ENCODE data around the gene SIK3. TPM values are rescaled to one million over a fixed set of nuclear protein-coding genes. Genes with fewer than 3 reads are reported as not detected.

The SIK3 gene
- total RNA-seq, 2 donors from 2014 or later: 26.2 to 77.6 TPM

- TF ChIP-seq CTCF (IDR thresholded peaks at IDR 0.05) (no peak), POLR2AphosphoS5 (IDR thresholded peaks at IDR 0.05) (no peak), POLR2A (IDR thresholded peaks at IDR 0.05) (no peak)
- intact Hi-C loops (cut with DNase I): no loop called here
- Histone ChIP-seq H3K36me3 (no peaks in the 10 kb centered on the region), H3K27me3 (replicated peaks; ENCODE audit: insufficient read depth) (no peaks in the 10 kb centered on the region), H3K27ac (no peak overlapping the region), H3K4me3 (no peak overlapping the region), H3K4me1 (replicated peaks) (no peaks in the 10 kb centered on the region), H3K9me3 (no peaks in the 10 kb centered on the region)
- 85% methylated on average over 4 of the region's 4 CpGs for WGBS
- no peak for DNase-seq (ENCODE audit: low spot score)
Measured at GRCh38 chr11:116962108-116962507, 136.1 kb downstream of the SIK3 start.

- DNase-seq (ENCODE audit: low spot score): no peak
- no peaks in the 10 kb centered on the region for H3K4me1 ChIP-seq (replicated peaks)
- no peak for TF ChIP-seq POLR2A (IDR thresholded peaks at IDR 0.05)
- no peak for TF ChIP-seq POLR2AphosphoS5 (IDR thresholded peaks at IDR 0.05)
- no peak for TF ChIP-seq CTCF (IDR thresholded peaks at IDR 0.05)
- no peak overlapping the region for H3K4me3 ChIP-seq
- no peaks in the 10 kb centered on the region for H3K36me3 ChIP-seq
- H3K9me3 ChIP-seq: no peaks in the 10 kb centered on the region
- intact Hi-C loops (cut with DNase I): no loop called here
- no peaks in the 10 kb centered on the region for H3K27me3 ChIP-seq (replicated peaks; ENCODE audit: insufficient read depth)
- H3K27ac ChIP-seq: no peak overlapping the region
- 75% methylated on average over 3 of the region's 3 CpGs for WGBS
Measured at GRCh38 chr11:116960930-116961329, 137.3 kb downstream of the SIK3 start.

- H3K4me3 ChIP-seq: no peak overlapping the region
- no peaks in the 10 kb centered on the region for H3K9me3 ChIP-seq
- H3K36me3 ChIP-seq: no peaks in the 10 kb centered on the region
- WGBS: 64% methylated on average over 3 of the region's 3 CpGs
- no peaks in the 10 kb centered on the region for H3K4me1 ChIP-seq (replicated peaks)
- no peak for DNase-seq (ENCODE audit: low spot score)
- no peak overlapping the region for H3K27ac ChIP-seq
- no peaks in the 10 kb centered on the region for H3K27me3 ChIP-seq (replicated peaks; ENCODE audit: insufficient read depth)
- intact Hi-C loops (cut with DNase I): no loop called here
- TF ChIP-seq CTCF (IDR thresholded peaks at IDR 0.05) (no peak), POLR2AphosphoS5 (IDR thresholded peaks at IDR 0.05) (no peak), POLR2A (IDR thresholded peaks at IDR 0.05) (no peak)
Measured at GRCh38 chr11:116958246-116958645, 140.0 kb downstream of the SIK3 start.

GRCh38 chr11:116955949-116956348 lies 142.3 kb downstream of the SIK3 start:
- Histone ChIP-seq H3K27ac (no peak overlapping the region), H3K36me3 (no peaks in the 10 kb centered on the region), H3K27me3 (replicated peaks; ENCODE audit: insufficient read depth) (no peaks in the 10 kb centered on the region), H3K4me1 (replicated peaks) (no peaks in the 10 kb centered on the region), H3K9me3 (no peaks in the 10 kb centered on the region), H3K4me3 (no peak overlapping the region)
- 54% methylated on average over 4 of the region's 4 CpGs for WGBS
- TF ChIP-seq CTCF (IDR thresholded peaks at IDR 0.05) (no peak), POLR2A (IDR thresholded peaks at IDR 0.05) (no peak)
- no peak for DNase-seq (ENCODE audit: low spot score)
- intact Hi-C loops (cut with DNase I): no loop called here

- Histone ChIP-seq H3K9me3 (no peaks in the 10 kb centered on the region), H3K4me3 (no peak overlapping the region), H3K27me3 (replicated peaks; ENCODE audit: insufficient read depth) (no peaks in the 10 kb centered on the region), H3K27ac (no peak overlapping the region), H3K36me3 (no peaks in the 10 kb centered on the region), H3K4me1 (replicated peaks) (no peaks in the 10 kb centered on the region)
- DNase-seq (ENCODE audit: low spot score): no peak
- intact Hi-C loops (cut with DNase I): no loop called here
- 74% methylated on average over 3 of the region's 3 CpGs for WGBS
- TF ChIP-seq CTCF (IDR thresholded peaks at IDR 0.05): no peak
- no peak for TF ChIP-seq POLR2A (IDR thresholded peaks at IDR 0.05)
- no peak for TF ChIP-seq POLR2AphosphoS5 (IDR thresholded peaks at IDR 0.05)
Measured at GRCh38 chr11:116955548-116955947, 142.7 kb downstream of the SIK3 start.

All from prostate gland (tissue), 2 donors.